Right renal cortex interstitium (tissue), 3 donors: ENCODE results near the gene MYZAP. TPM values are rescaled to one million over a fixed set of nuclear protein-coding genes. Genes with fewer than 3 reads are reported as not detected.

ENCODE experiments used
- DNase-seq, 3 donors: peaks; one replicate each; pipeline ENCODE4 v3.0.0-alpha.2; 2013; ENCODE audit warnings: low read depth in 3 of 3, low spot score in 2 of 3
- polyA plus RNA-seq, 3 donors: library from polyadenylated mRNA; unstranded; fragments of 120-200 nt; gene quantifications; one replicate each; pipeline ENCODE4 v1.2.1, GENCODE V29; 2013; ENCODE audit not compliant: insufficient read length in 3 of 3

Gene MYZAP
- polyA plus RNA-seq, 3 donors, result 5.5 to 7.4 (median 5.9) TPM

GRCh38 chr15:57619746-57620145 lies 28.0 kb downstream of the MYZAP start:
- DNase-seq, result no peak

GRCh38 chr15:57624730-57625129 lies 33.0 kb downstream of the MYZAP start:
- no peak for DNase-seq

GRCh38 chr15:57625703-57626448 lies 34.2 kb downstream of the MYZAP start:
- no peak for DNase-seq

- DNase-seq, result no peak
Measured at GRCh38 chr15:57626713-57627440, 35.2 kb downstream of the MYZAP start.

- no peak for DNase-seq
Measured at GRCh38 chr15:57631386-57632110, 39.8 kb downstream of the MYZAP start.

- DNase-seq, result no peak
Measured at GRCh38 chr15:57634290-57634689, 42.6 kb downstream of the MYZAP start.

- no peak for DNase-seq
Measured at GRCh38 chr15:57635300-57635909, 43.7 kb downstream of the MYZAP start.

GRCh38 chr15:57637846-57638245 lies 46.1 kb downstream of the MYZAP start:
- no peak for DNase-seq

GRCh38 chr15:57639306-57639705 lies 47.6 kb downstream of the MYZAP start:
- no peak for DNase-seq

- DNase-seq, result no peak
Measured at GRCh38 chr15:57640930-57641682, 49.4 kb downstream of the MYZAP start.

GRCh38 chr15:57643826-57644225 lies 52.1 kb downstream of the MYZAP start:
- no peak for DNase-seq

- no peak for DNase-seq
Measured at GRCh38 chr15:57646087-57646486, 54.4 kb downstream of the MYZAP start.

GRCh38 chr15:57647071-57647790 lies 55.5 kb downstream of the MYZAP start:
- DNase-seq, result no peak

GRCh38 chr15:57647791-57648130 lies 56.1 kb downstream of the MYZAP start:
- no peak for DNase-seq

- no peak for DNase-seq
Measured at GRCh38 chr15:57649138-57649537, 57.4 kb downstream of the MYZAP start.

- no peak for DNase-seq
Measured at GRCh38 chr15:57651445-57651844, 59.7 kb downstream of the MYZAP start.

GRCh38 chr15:57652481-57652880 lies 60.8 kb downstream of the MYZAP start:
- DNase-seq, result no peak

GRCh38 chr15:57654153-57654852 lies 62.6 kb downstream of the MYZAP start:
- DNase-seq, result no peak

GRCh38 chr15:57655053-57655452 lies 63.3 kb downstream of the MYZAP start:
- no peak for DNase-seq
